ENCODE data around the gene SLC39A11.

DNA sequence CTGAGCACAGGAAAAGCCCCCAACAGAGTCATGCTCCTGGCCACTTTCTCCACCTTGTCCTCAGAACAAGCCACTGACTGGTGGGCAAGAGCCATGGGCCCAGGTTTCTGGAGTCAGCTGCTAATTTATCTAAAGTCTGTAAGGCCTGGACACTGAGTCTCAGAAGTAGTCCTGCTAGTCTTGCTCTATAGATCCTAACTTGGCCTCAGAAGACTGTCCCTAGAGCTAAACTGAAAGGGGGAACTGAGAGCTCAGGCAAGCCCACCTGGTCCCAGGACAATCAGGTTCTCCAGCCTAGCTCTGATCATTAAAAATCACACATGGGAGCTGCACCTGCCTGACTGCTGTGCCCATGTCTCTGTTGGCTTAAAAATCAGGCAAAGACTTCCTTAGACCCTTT, 485.8 kb downstream of the SLC39A11 start:
- TF ChIP-seq, protein P1, sequence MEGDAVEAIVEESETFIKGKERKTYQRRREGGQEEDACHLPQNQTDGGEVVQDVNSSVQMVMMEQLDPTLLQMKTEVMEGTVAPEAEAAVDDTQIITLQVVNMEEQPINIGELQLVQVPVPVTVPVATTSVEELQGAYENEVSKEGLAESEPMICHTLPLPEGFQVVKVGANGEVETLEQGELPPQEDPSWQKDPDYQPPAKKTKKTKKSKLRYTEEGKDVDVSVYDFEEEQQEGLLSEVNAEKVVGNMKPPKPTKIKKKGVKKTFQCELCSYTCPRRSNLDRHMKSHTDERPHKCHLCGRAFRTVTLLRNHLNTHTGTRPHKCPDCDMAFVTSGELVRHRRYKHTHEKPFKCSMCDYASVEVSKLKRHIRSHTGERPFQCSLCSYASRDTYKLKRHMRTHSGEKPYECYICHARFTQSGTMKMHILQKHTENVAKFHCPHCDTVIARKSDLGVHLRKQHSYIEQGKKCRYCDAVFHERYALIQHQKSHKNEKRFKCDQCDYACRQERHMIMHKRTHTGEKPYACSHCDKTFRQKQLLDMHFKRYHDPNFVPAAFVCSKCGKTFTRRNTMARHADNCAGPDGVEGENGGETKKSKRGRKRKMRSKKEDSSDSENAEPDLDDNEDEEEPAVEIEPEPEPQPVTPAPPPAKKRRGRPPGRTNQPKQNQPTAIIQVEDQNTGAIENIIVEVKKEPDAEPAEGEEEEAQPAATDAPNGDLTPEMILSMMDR (IDR thresholded peaks at IDR 0.05; ENCODE audit: insufficient read depth, low read depth, low read length), result no peak
- no peak for TF ChIP-seq EZH2 (IDR thresholded peaks at IDR 0.05; ENCODE audit: insufficient read depth, low read length)

All from astrocyte (in vitro differentiated cells and primary cell).